GM12864 (cell line): Measurements from ENCODE around the gene C6orf47.

ENCODE experiments used
- DNase-seq: peaks from one replicate; pipeline ENCODE4 v3.0.0-alpha.2; 2011; ENCODE audit warnings: low read depth
- H3K4me3 ChIP-seq: 2 replicates; pipeline ENCODE4 v1.5.1; 2011; ENCODE audit warnings: mild to moderate bottlenecking, low read depth, low read length, control low read depth
- TF ChIP-seq, protein P1 (sequence below): IDR thresholded peaks from 2 replicates; pipeline ENCODE4 v1.5.1; 2011; ENCODE audit warnings: low read depth, mild to moderate bottlenecking, moderate library complexity, low read length, control low read depth, inconsistent platforms; ENCODE audit errors: missing control alignments

The C6orf47 gene

DNA sequence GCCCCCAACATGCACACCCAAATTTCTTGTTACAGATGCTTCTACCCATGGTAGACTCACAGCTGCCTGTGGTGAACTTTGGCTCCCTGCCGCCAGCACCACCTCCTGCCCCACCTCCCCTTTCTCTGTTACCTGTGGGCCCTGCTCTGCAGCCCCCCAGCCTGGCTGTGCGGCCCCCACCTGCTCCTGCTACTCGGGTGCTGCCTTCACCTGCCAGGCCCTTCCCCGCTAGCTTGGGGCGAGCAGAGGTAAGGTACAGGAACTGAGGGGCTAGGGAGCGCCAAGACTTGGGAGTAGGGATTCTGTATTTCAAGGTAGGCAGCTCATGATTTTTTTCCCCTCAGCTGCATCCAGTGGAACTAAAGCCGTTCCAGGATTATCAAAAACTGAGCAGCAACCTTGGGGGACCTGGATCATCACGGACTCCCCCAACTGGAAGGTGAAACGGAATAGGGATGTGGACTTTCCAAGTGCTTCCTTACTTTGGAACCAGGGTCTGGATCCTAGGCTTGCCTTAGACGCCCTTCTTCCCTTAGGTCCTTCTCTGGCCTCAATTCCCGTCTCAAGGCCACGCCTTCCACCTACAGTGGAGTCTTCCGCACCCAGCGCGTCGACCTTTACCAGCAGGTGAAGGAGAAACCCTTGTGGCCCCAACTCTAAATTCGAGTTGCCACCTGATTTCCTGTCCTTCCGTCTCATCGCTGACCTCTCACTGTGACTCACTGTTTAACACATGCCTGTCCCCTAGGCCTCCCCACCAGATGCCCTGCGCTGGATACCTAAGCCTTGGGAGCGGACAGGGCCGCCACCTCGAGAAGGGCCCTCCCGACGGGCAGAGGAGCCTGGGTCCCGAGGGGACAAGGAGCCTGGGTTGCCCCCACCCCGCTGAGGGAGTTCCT lies 23.6 kb downstream of the C6orf47 start:
- TF ChIP-seq, protein P1, sequence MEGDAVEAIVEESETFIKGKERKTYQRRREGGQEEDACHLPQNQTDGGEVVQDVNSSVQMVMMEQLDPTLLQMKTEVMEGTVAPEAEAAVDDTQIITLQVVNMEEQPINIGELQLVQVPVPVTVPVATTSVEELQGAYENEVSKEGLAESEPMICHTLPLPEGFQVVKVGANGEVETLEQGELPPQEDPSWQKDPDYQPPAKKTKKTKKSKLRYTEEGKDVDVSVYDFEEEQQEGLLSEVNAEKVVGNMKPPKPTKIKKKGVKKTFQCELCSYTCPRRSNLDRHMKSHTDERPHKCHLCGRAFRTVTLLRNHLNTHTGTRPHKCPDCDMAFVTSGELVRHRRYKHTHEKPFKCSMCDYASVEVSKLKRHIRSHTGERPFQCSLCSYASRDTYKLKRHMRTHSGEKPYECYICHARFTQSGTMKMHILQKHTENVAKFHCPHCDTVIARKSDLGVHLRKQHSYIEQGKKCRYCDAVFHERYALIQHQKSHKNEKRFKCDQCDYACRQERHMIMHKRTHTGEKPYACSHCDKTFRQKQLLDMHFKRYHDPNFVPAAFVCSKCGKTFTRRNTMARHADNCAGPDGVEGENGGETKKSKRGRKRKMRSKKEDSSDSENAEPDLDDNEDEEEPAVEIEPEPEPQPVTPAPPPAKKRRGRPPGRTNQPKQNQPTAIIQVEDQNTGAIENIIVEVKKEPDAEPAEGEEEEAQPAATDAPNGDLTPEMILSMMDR, result no peak
- H3K4me3 ChIP-seq, result no peak overlapping the region
- DNase-seq, result no peak

DNA sequence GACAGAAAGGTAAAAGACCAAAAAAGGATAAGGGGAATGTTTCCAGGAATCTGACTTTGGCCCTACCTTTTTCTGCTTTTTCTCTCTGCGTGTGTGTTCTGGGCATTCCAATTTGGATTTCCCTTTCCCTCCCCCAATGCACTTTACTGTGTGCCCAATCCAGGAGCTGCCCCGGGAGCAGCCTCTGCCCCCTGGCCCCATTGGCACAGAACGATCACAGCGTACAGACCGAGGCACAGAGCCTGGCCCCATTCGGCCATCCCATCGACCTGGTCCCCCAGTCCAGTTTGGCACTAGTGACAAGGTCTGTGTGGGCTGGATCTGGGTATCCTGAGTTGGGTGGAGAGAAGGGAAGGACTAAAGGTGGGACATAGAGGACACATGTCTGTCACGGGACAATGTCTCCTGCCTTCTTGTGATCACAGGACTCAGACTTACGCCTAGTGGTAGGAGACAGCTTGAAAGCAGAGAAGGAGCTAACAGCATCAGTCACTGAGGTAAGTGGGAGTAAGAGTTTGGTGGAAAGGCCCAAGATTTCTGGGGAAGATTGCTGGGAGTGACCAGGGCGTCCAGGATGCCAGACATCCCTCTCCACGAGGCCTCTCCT lies 25.5 kb downstream of the C6orf47 start:
- TF ChIP-seq, protein P1, result no peak
- H3K4me3 ChIP-seq, result no peak overlapping the region
- no peak for DNase-seq

DNA sequence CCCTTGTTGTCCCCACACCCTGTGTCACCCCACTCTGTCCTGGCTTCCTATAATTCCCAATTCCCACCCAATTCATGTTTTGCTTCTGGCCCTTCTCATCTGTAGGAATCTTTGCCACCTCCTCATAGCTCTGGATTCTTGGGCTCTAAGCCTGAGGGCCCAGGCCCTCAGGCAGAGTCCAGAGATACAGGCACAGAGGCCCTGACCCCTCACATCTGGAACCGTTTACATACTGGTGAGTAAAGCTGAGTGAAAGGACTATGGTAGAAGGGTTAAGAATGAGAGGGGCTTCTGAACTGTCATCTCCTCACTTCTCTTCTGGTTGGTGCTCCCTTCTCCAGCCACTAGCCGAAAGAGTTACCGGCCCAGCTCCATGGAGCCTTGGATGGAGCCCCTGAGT lies 26.4 kb downstream of the C6orf47 start:
- TF ChIP-seq, protein P1, result no peak
- DNase-seq, result no peak
- no peak overlapping the region for H3K4me3 ChIP-seq

- no peak for DNase-seq
- TF ChIP-seq, protein P1, result no peak
- no peak overlapping the region for H3K4me3 ChIP-seq
Observed at GRCh38 chr6:31633447-31633846, 27.1 kb downstream of the C6orf47 start.

- TF ChIP-seq, protein P1, result no peak
- DNase-seq, result no peak
- no peak overlapping the region for H3K4me3 ChIP-seq
Observed at GRCh38 chr6:31632279-31632946, 28.2 kb downstream of the C6orf47 start.

DNA sequence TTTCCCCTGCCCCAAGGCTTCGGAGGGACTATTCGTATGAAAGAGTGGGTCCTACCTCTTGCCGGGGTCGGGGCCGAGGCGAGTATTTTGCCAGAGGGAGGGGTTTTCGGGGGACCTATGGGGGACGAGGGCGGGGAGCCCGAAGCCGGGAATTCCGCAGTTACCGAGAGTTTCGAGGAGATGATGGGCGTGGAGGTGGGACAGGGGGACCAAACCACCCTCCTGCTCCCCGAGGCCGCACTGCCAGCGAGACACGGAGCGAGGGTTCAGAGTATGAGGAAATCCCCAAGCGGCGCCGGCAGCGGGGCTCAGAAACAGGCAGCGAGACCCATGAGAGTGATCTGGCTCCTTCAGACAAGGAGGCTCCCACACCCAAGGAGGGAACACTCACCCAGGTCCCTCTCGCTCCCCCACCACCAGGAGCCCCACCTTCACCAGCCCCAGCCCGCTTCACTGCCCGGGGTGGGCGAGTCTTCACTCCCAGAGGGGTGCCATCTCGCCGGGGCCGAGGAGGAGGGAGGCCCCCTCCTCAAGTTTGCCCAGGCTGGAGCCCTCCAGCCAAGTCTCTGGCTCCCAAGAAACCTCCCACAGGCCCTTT lies 28.8 kb downstream of the C6orf47 start:
- no peak for DNase-seq
- H3K4me3 ChIP-seq, result no peak overlapping the region
- TF ChIP-seq, protein P1, result no peak
